OCI-LY7 (cell line): ENCODE results near the gene MTMR1. TPM values are rescaled to one million over a fixed set of nuclear protein-coding genes. Genes with fewer than 3 reads are reported as not detected.

Source experiments
- BruUV-seq: library from RNA; stranded (reverse); fragments of 400-500 nt; replicated peaks from 2 replicates; lab custom pipeline; 2021; lab: Mats Ljungman, UMichigan
- CTCF ChIA-PET: fragments of 300-600 bp; sonication (Branson Sonifier 250); formaldehyde crosslinking; loops from one replicate; lab custom pipeline; 2022; ENCODE audit warnings: antibody characterized with exemption; ENCODE audit not compliant: unreplicated experiment; lab: Charles Lee
- POLR2A ChIA-PET: fragments of 300-600 bp; sonication (Branson Sonifier 250); formaldehyde crosslinking; loops from one replicate; lab custom pipeline; 2022; ENCODE audit warnings: antibody characterized with exemption; lab: Charles Lee
- DNase-seq: peaks from one replicate; pipeline ENCODE4 v3.0.0-alpha.2; 2015; ENCODE audit warnings: low spot score
- H2AFZ ChIP-seq: fragments of 200-600 bp; sonication (generic), shearing (Covaris generic); 2 replicates; pipeline ENCODE4 v1.6.1; 2014; ENCODE audit warnings: mild to moderate bottlenecking, antibody characterized with exemption, low read length, moderate library complexity
- H3K27ac ChIP-seq: fragments of 200-600 bp; sonication (generic); 2 replicates; pipeline ENCODE4 v1.5.1; 2014; ENCODE audit warnings: mixed run types, low read depth, mild to moderate bottlenecking, moderate library complexity, low read length, inconsistent platforms; ENCODE audit not compliant: poor library complexity, severe bottlenecking
- H3K36me3 ChIP-seq: fragments of 200-600 bp; sonication (generic); 2 replicates; pipeline ENCODE4 v1.6.1; 2014; ENCODE audit warnings: mild to moderate bottlenecking, antibody characterized with exemption, low read length, moderate library complexity, mixed read lengths; ENCODE audit not compliant: insufficient read depth
- H3K4me1 ChIP-seq: fragments of 200-600 bp; sonication (generic); 2 replicates; pipeline ENCODE4 v1.5.1; 2014; ENCODE audit warnings: mild to moderate bottlenecking, low read length; ENCODE audit not compliant: insufficient read depth, poor library complexity, severe bottlenecking
- H3K4me2 ChIP-seq: fragments of 200-600 bp; sonication (generic); 2 replicates; pipeline ENCODE4 v1.6.1; 2014; ENCODE audit warnings: mild to moderate bottlenecking, low read length
- H3K4me3 ChIP-seq: fragments of 200-600 bp; sonication (generic); 2 replicates; pipeline ENCODE4 v1.5.1; 2014; ENCODE audit warnings: mild to moderate bottlenecking, low read depth, low read length; ENCODE audit not compliant: poor library complexity, severe bottlenecking
- H3K79me2 ChIP-seq: fragments of 200-600 bp; sonication (generic); 2 replicates; pipeline ENCODE4 v1.6.1; 2016; ENCODE audit warnings: low read depth, mild to moderate bottlenecking, low read length, moderate library complexity, mixed read lengths; ENCODE audit not compliant: insufficient read depth
- H3K9me2 ChIP-seq: fragments of 200-600 bp; sonication (generic); 2 replicates; pipeline ENCODE4 v1.6.1; 2016; ENCODE audit warnings: mild to moderate bottlenecking, low read length, mixed read lengths; ENCODE audit not compliant: insufficient read depth
- H3K9me3 ChIP-seq: fragments of 200-600 bp; sonication (generic); 2 replicates; pipeline ENCODE4 v1.6.1; 2014; ENCODE audit warnings: mild to moderate bottlenecking, mixed run types, low read length, mixed read lengths
- H4K20me1 ChIP-seq: fragments of 200-600 bp; sonication (generic); 2 replicates; pipeline ENCODE4 v1.6.1; 2014; ENCODE audit warnings: mild to moderate bottlenecking, antibody characterized with exemption, low read length, moderate library complexity, mixed read lengths; ENCODE audit not compliant: insufficient read depth
- EZH2phosphoT487 ChIP-seq: fragments of 200-600 bp; sonication (generic); IDR thresholded peaks from 2 replicates; pipeline ENCODE4 v1.6.1; 2018; ENCODE audit warnings: low read depth, borderline replicate concordance, mild to moderate bottlenecking, mixed run types, antibody characterized with exemption, low read length, moderate library complexity, mixed read lengths
- intact Hi-C: fragments of 100-400 bp; cut with micrococcal nuclease; formaldehyde crosslinking; loops from one replicate; pipeline ENCODE4 v1.10.0; 2022; ENCODE audit not compliant: unreplicated experiment
- total RNA-seq, 2 experiments: library from RNA; depleted of rRNA in 1 of 2; stranded (reverse); fragments of >200 nt in 1 of 2; shearing (Covaris generic) in 1 of 2; gene quantifications; 2 replicates each; pipeline ENCODE4 v1.2.3, GENCODE V29; 2014 to 2022
- TF ChIP-seq, protein P1 (sequence below): fragments of 200-600 bp; sonication (generic); conservative IDR thresholded peaks from 2 replicates; pipeline ENCODE4 v1.5.1; 2014; ENCODE audit warnings: mild to moderate bottlenecking, antibody characterized with exemption, low read length, moderate library complexity, mixed read lengths

The MTMR1 gene
- total RNA-seq, 2 experiments from 2014 or later = 49.7 to 57.6 TPM

DNA sequence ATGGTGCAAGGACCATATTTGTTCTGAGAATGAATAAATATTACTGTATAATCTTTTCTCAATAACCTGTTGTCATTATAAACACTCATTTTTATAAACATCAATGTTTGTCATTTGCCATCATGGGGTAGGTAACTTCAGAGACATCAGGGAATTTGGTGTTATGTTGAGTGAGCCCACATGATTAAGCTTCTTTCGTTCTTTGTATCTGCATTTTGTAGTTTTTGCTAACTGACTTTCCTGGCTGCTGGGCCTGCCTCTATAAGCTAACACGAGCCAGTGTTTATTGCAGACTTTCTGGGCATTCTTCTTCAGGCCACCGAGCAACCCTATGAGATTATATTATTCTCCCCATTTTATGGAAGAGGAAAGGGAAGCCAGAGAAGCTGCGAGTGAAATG is 48.8 kb upstream of the MTMR1 start:
- no peak for TF ChIP-seq EZH2phosphoT487
- TF ChIP-seq, protein P1, sequence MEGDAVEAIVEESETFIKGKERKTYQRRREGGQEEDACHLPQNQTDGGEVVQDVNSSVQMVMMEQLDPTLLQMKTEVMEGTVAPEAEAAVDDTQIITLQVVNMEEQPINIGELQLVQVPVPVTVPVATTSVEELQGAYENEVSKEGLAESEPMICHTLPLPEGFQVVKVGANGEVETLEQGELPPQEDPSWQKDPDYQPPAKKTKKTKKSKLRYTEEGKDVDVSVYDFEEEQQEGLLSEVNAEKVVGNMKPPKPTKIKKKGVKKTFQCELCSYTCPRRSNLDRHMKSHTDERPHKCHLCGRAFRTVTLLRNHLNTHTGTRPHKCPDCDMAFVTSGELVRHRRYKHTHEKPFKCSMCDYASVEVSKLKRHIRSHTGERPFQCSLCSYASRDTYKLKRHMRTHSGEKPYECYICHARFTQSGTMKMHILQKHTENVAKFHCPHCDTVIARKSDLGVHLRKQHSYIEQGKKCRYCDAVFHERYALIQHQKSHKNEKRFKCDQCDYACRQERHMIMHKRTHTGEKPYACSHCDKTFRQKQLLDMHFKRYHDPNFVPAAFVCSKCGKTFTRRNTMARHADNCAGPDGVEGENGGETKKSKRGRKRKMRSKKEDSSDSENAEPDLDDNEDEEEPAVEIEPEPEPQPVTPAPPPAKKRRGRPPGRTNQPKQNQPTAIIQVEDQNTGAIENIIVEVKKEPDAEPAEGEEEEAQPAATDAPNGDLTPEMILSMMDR = no peak
- H3K4me1 ChIP-seq = no peaks in the 10 kb centered on the region
- intact Hi-C loops = no loop called here
- no peak overlapping the region for H3K27ac ChIP-seq
- BruUV-seq = no TSS peak
- no peaks in the 10 kb centered on the region for H4K20me1 ChIP-seq
- no peak overlapping the region for H3K4me2 ChIP-seq
- no peaks in the 10 kb centered on the region for H3K9me2 ChIP-seq
- H3K36me3 ChIP-seq = no peaks in the 10 kb centered on the region
- ChIA-PET CTCF (no interaction called here), POLR2A (interaction anchor here (1.3 kb wide), 1 partner anchor 9 kb away, joined by 4 read pairs; no protein-coding TSS in a partner anchor)
- H3K4me3 ChIP-seq = no peak overlapping the region
- DNase-seq = no peak
- no peak overlapping the region for H2AFZ ChIP-seq
- H3K79me2 ChIP-seq = no peaks in the 10 kb centered on the region
- H3K9me3 ChIP-seq = no peaks in the 10 kb centered on the region

DNA sequence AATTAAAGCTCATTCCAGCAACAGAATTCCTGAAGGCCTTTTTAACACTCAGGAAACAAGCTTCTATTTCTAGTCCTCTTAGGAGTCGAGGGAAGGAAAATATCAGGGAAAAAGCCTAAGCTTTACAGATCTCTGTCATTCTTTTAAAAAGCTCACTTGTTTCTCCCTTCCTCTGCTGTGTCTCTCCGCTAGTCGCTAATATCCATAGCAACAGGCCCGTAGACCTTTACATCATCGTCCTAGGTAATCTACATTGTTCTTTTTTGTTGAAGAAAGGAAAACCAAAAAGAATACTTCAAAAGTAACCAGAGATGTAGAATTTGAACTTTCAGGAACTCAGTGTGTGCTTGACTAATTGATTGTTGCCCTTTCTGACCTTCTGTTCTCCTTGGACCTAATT is 45.9 kb upstream of the MTMR1 start:
- no peak overlapping the region for H3K4me3 ChIP-seq
- H4K20me1 ChIP-seq = no peaks in the 10 kb centered on the region
- H3K9me2 ChIP-seq = no peaks in the 10 kb centered on the region
- no peaks in the 10 kb centered on the region for H3K4me1 ChIP-seq
- TF ChIP-seq, protein P1 = no peak
- no peak for TF ChIP-seq EZH2phosphoT487
- ChIA-PET CTCF (no interaction called here), POLR2A (interaction anchor here (0.6 to 1.3 kb wide), 2 partner anchors 11 to 362 kb away, joined by 4 to 6 read pairs; no protein-coding TSS in a partner anchor)
- H2AFZ ChIP-seq = no peak overlapping the region
- DNase-seq = no peak
- BruUV-seq = no TSS peak
- intact Hi-C loops = no loop called here
- no peaks in the 10 kb centered on the region for H3K79me2 ChIP-seq
- no peaks in the 10 kb centered on the region for H3K36me3 ChIP-seq
- H3K4me2 ChIP-seq = no peak overlapping the region
- H3K9me3 ChIP-seq = no peaks in the 10 kb centered on the region
- no peak overlapping the region for H3K27ac ChIP-seq

DNA sequence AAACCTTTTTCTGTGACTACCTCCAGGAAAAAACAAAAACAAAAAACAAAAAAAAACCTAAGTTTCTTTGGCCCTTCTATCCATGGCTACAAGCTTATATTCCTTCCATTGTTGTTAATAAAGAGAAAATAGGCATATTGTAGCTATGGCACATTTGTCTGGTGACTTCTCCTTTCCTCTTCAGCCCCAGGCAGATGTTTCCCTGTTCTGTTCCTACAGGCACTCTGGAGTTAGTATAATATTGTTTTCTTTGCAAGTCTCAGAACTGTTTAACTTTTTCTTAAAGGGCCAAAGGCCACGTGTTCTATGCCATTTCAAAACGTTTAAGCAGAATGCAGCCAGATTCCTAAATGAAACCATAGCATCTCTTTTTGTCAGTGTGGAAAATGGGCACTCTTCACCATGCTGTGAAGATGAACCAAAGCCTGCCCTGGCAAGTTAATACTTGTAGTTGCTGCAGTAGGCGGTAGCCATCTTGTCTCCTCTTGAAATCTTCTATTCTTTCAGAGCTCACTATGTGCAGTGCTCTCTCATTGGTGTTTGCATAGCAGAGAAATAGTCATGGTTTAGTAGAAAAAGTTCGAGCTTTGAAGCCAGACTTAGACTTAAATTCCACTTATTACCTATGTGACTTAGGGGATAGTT is 44.8 kb upstream of the MTMR1 start:
- H3K4me3 ChIP-seq = no peak overlapping the region
- H3K27ac ChIP-seq = no peak overlapping the region
- H2AFZ ChIP-seq = no peak overlapping the region
- ChIA-PET POLR2A (interaction anchor here (0.7 kb wide), 1 partner anchor 319 kb away, joined by 3 read pairs; no protein-coding TSS in a partner anchor), CTCF (no interaction called here)
- no peak overlapping the region for H3K4me2 ChIP-seq
- intact Hi-C loops = no loop called here
- no peaks in the 10 kb centered on the region for H3K4me1 ChIP-seq
- H3K79me2 ChIP-seq = no peaks in the 10 kb centered on the region
- BruUV-seq = no TSS peak
- no peak for DNase-seq
- no peak for TF ChIP-seq EZH2phosphoT487
- TF ChIP-seq, protein P1 = no peak
- no peaks in the 10 kb centered on the region for H3K9me3 ChIP-seq
- no peaks in the 10 kb centered on the region for H4K20me1 ChIP-seq
- no peaks in the 10 kb centered on the region for H3K9me2 ChIP-seq
- no peaks in the 10 kb centered on the region for H3K36me3 ChIP-seq
